ENCODE results near the gene ARHGAP26.

Gene ARHGAP26

DNA sequence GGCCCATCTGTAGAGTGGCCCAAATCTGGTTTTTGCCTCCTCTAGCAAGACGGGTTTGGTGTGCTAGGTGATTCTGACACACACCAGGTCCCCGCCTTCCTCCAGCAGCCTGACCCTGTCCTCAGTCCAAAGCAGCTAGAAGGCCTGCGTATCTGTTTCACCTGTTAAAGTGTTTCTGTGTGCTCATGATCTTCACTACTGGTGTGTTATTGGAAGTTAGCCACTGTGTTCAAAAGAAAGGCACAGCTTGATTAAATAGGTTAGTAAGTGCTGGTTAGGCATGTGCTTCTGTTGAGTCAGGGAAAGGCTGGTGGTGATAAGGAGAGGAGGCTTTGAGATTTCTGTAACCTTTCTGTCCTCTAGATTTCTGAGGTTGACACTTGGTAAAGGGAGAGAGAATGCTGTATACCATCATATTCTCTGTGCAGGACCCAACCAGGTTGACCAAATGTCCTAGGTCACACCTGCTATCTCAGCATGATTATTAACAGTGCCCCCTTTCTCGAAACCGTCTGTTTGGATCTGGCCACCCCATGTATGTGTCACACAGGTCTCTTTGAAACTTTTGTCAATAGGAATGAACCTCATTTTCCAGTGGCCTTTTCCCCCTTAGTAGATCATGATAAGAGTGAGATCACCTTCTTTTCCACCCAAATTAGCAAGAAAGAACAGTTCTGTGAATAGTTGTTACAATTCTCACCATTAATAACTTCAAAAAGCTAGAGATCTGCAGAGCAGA is 58.8 kb downstream of the ARHGAP26 start:
- no peak for DNase-seq (ENCODE audit: low read depth, low spot score)

DNA sequence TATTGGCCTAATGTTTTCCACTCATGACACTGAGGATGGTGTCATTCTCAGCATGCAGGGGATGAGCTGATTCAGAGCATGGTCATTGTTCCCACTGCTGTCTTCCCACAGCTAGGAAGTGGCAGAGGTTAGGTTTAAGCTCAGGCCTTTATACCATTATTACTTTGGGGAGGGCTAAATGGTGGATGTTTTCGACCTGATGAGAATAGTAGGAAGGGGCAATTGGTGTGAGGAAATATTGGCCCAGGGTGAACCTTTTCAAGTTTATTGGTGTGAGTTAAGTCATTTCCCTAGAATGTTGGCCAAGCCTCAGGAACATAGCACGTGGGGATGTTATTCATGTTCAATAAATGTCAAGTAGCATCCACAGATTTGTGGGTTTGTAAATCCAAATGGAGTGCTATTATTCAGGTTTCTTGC is 59.6 kb downstream of the ARHGAP26 start:
- DNase-seq (ENCODE audit: low read depth, low spot score): no peak

DNA sequence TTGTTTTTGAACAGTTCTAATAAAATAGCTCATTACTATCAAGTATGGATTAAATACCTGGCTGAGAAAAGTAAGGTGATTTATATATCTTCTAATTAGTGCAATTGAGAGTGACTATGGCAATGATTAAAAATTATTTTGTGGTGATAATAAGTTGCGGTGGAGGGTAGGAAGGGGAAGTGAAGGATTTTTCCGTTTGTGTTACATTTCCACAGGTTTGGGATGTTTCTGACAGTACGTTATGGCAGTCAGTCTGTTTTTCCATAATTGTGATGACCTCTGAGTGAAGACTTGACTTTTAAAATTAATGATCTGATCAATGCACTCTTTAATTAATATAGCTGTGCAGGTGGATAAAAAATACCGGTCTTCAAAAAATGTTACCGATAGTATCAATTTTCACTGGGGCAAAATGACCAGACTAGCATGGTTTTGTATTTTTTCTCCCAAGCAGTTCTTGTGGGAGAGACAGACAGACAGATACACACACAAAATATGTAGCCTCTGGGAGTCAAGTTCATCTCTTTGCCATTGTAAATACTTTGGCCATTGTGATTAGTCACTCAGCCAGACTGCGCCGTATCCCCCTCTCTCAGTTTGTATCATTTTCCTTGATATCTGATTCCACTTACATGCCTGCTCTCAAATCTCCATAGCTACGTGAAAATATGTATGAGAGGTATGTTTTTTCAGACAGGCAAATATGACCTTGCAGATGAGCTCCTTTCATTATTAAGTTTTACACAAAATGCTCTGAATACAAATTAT is 60.2 kb downstream of the ARHGAP26 start:
- DNase-seq (ENCODE audit: low read depth, low spot score): no peak

DNA sequence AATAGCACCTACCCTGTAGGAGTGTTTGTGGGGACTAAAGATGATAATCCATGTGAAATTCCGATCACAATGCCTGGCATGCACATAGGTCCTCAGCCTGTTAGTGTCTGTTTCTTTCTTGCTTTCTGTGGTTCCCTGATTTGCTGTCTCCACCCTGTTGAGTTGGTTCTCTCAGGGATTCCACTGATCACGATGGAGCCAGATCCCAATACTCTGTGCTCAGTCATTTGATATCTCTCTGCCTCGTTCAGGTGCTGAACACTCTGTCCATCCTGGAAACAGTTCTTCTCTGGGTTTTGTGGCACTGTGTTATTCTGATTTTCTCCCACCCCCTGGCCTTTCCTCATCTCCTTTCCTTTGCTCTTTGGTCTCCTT is 60.8 kb downstream of the ARHGAP26 start:
- no peak for DNase-seq (ENCODE audit: low read depth, low spot score)

DNA sequence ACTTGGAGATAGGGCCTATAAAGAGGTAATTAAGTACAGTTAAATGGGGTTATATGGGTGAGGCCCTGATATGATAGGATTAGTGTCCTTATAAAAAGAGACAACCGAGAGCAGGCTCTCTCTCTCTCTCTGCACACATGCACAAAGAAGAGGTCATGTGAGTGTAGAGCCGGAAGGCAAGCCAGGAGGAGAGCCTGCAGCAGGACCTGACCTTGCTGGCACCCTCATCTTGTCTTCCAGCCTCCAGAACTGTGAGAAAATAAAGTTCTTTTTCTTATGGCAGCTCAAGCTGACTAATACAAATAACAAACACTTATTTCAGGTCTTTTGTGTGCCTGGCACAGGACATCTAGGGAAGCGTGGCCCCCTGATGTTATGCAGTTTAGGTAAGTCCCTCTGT is 62.1 kb downstream of the ARHGAP26 start:
- DNase-seq (ENCODE audit: low read depth, low spot score): no peak

DNA sequence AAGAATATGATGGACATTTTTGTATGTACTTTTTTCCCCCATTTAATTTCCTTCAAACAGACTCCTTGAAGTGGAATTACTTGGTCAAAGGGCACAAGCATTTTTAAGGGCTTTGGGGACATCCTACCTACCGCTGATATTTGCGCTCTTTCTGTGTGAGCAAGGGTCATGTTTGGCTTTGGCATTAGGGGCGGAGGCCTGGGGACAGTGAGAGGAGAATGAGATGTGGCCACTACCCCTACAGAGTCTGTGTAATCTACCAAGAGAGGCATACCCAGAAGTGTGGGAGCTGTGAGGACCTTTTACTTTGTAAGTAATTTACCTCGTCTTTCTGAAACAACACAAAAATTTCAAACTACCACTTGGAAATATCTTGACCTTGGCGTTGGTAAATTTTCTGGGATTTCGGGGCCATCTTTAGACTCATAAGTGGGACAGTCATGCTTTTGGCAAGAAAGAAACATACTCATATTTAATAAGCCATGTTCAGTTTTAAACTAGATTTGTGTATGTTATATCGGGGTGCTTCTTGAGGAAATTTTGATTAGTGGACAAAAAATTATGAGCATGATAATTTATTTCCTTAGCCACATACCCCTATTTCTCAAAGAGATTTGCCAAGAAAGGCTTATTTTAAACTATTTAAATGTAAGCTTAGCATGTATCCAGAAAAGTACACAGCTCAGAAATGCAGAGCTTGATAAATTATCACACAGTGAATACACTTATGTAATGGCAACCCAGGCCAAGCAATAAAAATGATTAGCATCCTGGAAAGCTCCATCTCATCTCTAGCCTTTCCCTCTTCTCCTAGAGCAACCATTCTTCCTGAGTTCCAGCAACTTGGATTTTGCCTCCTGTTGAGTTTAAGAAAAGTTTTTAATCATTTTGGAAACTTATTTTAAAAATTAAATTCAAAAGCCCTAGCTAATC is 63.6 kb downstream of the ARHGAP26 start:
- no peak for DNase-seq (ENCODE audit: low read depth, low spot score)

DNA sequence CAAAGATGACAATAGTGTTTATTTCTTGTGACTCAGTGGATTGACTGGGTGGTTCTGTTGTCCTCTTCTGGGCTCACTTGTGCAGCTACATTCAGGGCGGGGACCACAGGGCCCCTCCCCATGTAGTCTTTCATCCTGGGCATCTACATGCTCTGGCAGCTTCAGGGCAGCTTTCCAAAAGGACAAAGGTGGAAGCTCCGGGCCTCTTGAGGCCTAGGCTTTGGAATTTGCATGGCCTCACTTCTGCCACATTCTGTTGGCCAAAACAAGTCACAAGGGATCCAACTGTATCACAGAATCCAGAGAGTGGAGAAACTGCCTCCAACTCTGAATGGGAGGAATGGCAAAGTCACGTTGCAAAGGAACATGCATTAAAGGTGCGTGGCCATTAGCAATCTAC is 64.3 kb downstream of the ARHGAP26 start:
- no peak for DNase-seq (ENCODE audit: low read depth, low spot score)

DNA sequence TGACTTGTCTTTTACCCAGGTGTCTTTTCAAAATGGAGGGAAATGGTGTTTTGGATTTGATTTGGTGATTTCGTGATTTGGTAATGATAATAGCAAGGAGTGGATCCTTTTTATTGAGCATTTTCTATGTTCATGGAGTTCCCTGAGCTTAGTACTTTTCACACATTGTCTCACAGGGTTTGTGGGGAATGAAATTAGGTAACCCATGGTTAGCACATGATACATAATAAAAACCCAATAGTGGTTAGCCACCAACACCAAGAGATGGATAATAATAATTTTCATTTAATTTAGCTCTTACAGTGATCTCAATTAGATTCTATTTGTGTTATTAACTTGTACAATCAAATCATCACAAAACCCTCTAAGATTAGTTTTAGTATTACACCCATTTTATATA is 65.4 kb downstream of the ARHGAP26 start:
- no peak for DNase-seq (ENCODE audit: low read depth, low spot score)

DNA sequence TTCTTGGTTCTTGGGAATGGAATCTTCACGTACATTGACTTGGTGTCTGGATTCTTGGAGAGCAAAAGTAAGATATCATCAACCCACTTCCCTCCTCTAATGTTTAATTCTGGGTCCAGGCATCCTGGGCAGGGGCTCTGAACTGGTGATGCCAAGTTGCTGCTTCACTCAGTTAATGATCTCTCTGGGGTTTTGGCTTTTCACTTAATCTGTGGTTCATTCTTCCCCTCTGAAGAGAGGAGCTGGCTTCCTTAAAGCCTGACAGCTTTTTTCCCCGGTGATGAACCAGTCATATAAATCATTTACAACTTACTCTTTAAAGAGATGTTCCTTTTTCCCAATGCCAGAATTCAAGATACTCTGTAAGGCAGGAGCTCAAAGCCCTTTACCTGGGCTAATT is 65.9 kb downstream of the ARHGAP26 start:
- DNase-seq (ENCODE audit: low read depth, low spot score): no peak

DNA sequence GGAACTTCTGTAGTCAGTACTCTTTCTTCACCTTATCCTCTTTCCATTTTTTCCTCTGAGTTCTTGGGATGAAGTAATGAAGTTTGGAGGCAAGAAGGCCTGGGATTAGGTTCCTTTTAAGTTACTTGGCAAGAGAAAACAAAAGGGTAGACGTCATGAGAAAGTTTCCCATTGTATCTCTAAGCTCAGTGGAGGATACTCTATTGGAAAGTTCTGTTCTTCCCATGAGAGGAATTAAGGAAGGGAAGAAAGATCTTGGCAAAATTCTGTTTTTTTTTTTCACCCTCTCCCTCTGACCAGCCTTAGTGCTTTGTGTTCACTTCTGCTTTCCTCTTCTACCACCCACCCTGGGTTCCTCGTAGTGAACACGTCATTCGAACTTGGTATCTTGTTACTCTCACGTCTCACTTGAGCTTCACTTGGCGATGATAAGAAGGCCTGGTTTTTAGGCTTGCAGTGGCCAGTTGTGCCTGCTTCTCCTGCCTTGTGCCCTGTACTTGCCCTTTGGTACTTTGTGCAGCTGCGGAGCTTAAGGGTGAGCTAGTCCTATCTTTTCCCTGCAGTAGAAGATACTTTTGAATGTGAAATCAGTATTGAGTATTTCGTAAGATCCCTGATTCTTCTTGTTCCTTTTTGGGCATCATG is 67.0 kb downstream of the ARHGAP26 start:
- DNase-seq (ENCODE audit: low read depth, low spot score): no peak

DNA sequence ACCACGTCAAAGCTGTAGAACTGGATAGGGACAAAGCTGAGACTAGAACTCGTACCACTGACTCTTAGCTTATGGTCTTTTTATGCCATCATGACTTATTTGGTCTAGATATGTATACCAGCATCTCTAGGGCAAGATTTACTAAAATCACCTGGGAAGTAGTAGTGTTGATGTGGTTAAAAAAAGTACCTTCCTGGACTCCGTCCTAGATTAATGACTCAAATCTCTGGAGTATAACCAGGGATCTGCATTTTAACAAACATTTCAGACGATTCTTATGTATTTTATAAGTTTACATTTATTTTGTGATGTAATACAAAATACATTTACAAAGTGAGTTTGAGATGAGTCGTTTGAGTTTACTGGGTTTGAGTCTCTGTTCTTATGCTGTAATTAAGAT is 68.7 kb downstream of the ARHGAP26 start:
- DNase-seq (ENCODE audit: low read depth, low spot score): no peak

DNA sequence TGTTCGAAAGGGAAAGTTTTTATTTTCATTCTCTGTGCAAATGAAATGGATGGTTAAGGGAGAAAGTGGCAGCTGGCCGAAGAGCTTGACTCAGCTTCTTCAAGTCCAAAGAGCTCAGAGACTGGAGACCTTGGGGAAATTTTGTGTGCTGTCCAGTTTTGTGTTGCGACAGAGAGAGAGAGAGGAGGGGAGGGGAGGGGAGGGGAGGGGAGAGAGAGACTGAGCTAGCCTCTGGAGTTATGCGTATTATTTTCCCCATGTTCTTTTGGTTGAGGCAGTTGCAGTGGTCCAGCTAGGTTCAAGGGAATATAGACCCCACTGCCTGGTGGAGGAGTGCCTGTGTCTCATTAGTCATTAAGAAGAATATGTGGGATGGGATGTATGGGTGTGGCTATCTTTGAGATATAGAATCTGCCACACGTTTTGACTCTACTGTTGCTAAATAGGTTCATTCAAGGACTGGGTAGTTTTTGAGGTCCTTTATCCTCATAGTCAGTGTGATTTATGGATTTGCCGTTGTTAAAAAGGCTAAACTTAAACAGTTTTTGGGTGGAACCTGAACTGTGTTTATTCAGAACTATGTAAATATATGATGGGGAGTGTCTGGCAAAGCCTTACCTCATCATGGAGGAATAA is 69.7 kb downstream of the ARHGAP26 start:
- DNase-seq (ENCODE audit: low read depth, low spot score): no peak

DNA sequence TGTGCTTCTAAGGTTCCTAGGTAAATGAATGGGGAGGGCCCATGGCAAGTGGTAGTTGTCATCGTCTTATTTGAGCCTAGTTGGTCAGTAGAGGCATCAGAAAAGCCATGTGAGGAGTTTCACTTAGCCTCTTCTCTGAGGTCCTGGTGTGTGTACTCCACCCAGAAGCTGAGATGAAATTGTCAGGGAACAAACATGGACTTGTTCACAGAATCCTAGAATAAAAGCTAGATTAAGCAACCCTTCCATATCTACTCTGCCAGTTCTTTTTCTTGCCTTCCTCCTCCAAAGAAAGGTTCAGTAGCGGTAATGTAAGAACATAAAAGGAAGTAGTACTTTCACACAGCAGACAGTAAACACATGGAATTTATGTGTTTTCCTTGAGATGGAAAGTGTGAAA is 70.4 kb downstream of the ARHGAP26 start:
- DNase-seq (ENCODE audit: low read depth, low spot score): no peak

DNA sequence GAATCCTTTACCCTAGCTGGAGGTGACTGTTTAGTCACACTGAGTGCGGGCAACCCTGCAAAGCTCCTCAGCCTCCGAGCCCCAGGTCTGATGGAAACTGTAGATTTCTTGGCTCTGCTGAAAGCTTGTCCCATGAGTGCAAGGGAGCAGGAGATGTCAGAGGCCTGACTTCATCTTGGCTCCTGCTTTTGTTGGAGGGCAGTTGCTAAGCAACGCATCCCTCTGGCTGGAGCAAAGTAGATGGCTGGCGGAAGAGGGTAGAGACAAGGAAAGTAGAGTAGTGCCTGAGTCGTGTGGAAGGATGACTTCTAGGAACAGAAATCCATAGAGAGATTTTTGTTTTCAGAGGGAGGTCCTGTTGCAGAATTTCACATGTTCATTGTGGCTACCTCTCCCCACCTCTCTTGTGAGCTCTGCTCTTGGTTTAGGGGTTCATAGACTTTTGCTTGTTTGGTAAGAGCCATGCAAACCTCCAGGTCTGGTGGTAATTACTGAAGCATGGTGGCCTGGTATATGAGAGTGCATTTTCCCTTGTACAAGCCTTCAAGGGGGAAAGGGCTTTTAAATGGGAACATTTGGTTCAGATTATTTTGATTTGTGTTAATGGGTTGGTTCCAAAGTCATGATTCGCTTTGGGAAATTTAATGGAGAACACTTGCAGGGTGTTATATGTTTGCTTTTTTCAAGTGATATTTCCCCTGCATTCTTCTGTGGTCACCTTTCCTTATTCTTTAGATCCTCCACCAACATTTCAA is 71.5 kb downstream of the ARHGAP26 start:
- DNase-seq (ENCODE audit: low read depth, low spot score): no peak

DNA sequence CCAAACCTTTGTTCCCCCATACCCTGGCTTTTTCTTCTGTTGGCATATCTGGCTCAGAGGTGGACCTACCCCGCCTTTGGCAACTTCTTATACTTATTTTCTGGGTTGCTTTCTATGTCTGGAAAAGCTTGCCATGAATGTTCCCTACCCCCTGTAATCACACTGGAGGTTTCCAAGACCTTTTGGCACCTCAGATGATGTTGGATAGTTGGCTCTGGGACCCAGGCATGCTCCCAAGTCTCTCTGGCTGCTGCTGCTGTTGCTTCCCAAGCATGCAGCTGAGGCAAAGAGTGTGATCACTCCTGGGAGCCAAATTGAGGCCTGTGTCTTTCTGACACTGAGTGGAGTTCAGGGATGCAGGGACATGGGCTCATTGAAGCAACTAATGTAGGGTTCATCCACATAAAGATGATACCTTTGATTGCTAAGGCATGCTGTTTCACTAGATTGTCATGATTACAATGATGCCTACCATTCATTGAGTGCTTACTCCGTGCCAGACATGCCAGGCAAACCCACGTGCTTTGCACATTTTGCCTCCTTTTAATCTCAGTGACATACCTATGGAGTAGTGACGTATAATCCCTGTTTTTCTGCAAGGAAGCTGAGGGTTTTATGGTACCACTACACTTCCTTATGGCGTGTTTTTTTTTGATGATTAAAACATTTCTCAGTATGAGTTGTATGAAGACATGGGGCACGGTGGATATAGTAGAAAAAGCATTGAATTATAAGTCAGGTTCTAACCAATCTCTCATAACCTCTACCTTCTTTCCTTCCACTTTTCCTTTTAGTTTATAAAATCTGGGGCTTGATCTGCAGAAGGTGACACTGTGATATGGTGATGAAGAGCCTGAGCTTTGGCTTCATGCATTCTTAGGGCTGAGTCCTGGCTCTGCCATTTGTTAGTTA is 73.1 kb downstream of the ARHGAP26 start:
- DNase-seq (ENCODE audit: low read depth, low spot score): no peak

DNA sequence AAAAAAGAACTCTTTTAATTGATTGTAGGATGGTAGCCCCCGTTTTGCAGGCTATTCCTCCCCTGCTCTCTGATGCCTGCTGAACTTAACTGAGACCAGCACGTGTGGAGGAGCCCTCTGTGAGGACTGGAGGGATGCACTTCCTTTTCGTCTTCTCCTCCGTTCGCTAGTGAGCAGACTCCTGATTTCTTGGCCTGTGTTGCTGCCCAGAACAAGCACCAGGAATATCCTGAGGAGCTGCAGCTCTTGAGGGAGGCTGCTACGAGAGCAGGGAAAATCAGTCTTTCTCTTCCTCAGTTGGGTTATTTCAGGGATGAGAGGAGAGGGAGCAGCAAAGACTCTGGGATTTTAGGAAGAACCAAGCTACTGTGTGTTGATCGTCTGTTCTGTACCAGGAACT is 74.7 kb downstream of the ARHGAP26 start:
- no peak for DNase-seq (ENCODE audit: low read depth, low spot score)

DNA sequence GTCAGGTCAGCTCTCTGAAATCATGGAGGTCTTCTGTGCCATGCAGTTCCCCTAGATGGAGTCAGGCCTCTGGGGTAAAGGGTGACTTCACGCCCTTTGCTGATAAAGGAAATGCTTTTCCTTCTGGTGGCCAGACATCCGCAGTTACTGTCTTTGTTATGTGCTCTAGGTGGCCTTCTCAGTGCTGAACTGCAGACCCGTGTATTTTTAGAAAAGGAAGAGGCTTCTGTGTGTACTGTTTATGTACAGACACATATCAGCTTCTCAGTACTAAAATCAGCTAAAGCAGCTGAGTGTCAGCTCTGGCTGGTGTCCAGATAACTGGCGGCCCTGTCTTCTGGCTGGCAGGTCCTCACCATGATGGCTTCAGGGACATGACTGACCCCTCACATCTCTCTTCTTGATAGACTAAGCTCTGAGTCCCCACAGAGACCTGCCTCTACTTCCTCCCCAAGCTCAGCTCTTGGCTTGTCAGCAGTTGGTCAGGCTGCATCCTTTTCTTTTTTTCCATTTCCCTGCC is 75.3 kb downstream of the ARHGAP26 start:
- DNase-seq (ENCODE audit: low read depth, low spot score): no peak

DNA sequence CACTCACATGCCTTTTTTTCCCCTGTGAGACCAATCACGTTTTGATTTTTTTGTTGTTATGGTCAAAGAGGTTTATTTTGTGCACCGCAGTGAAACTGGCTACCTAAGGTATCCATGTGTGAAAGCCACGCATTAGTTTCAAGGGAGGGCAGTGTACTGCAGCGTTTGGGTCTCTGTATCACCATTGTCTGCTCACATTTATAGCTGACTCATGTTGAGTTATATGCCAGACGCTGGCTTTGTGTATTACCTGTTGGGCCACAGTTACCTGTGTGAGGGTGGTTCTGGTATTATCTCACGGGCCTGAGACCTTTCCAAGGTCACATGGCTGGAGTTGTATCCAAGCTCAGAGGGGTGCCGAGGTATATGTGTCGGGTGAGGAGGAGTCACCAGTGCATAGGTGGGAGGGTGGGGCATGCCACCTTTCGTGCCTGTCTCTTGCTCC is 75.8 kb downstream of the ARHGAP26 start:
- DNase-seq (ENCODE audit: low read depth, low spot score): no peak

DNA sequence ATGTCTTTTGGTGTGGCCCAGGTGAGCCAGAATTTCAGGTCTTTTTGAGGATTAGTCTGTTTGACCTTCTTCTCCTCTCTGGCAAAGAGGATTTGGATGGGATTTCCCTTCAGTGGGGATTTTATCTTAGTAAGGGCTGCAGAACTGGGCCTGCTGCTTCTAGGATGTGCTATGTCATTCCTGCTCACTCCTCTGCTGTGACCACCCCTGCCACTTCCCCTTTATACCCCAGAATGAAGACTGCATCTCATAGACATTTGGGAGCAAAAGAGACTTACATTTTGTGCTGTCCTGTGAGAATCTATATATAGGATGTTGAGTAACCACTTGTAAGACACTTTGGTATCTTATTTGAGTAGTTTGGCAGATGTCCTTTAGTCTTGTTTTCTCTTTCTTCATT is 76.2 kb downstream of the ARHGAP26 start:
- DNase-seq (ENCODE audit: low read depth, low spot score): no peak
